Measurements from ENCODE around the gene MLLT3.

The MLLT3 gene

GRCh38 chr9:20307621-20308020 is 314.7 kb downstream of the MLLT3 start:
- TF ChIP-seq POLR2AphosphoS5 (IDR thresholded peaks at IDR 0.05; ENCODE audit: low read depth, low read length) (no peak), FOXP2 (optimal IDR thresholded peaks at IDR 0.05; ENCODE audit: borderline replicate concordance, extremely low read depth, extremely low read length, insufficient read depth) (no peak), SIN3A (IDR thresholded peaks at IDR 0.05; ENCODE audit: borderline replicate concordance, insufficient read depth, low read length) (no peak), REST (IDR thresholded peaks at IDR 0.05; ENCODE audit: insufficient read depth in 1 of 2, low read depth in 2 of 2, low read length in 2 of 2) (no peak), TAF1 (IDR thresholded peaks at IDR 0.05; ENCODE audit: borderline replicate concordance, insufficient read depth, low read length) (no peak)

- TF ChIP-seq FOXP2 (optimal IDR thresholded peaks at IDR 0.05; ENCODE audit: borderline replicate concordance, extremely low read depth, extremely low read length, insufficient read depth) (no peak), REST (IDR thresholded peaks at IDR 0.05; ENCODE audit: insufficient read depth in 1 of 2, low read depth in 2 of 2, low read length in 2 of 2) (no peak), POLR2AphosphoS5 (IDR thresholded peaks at IDR 0.05; ENCODE audit: low read depth, low read length) (no peak), TAF1 (IDR thresholded peaks at IDR 0.05; ENCODE audit: borderline replicate concordance, insufficient read depth, low read length) (no peak), SIN3A (IDR thresholded peaks at IDR 0.05; ENCODE audit: borderline replicate concordance, insufficient read depth, low read length) (no peak)
Measured at GRCh38 chr9:20305452-20305851, 316.8 kb downstream of the MLLT3 start.

- TF ChIP-seq TAF1 (IDR thresholded peaks at IDR 0.05; ENCODE audit: borderline replicate concordance, insufficient read depth, low read length) (no peak), FOXP2 (optimal IDR thresholded peaks at IDR 0.05; ENCODE audit: borderline replicate concordance, extremely low read depth, extremely low read length, insufficient read depth) (no peak), POLR2AphosphoS5 (IDR thresholded peaks at IDR 0.05; ENCODE audit: low read depth, low read length) (no peak), REST (IDR thresholded peaks at IDR 0.05; ENCODE audit: insufficient read depth in 1 of 2, low read depth in 2 of 2, low read length in 2 of 2) (no peak), SIN3A (IDR thresholded peaks at IDR 0.05; ENCODE audit: borderline replicate concordance, insufficient read depth, low read length) (no peak)
Measured at GRCh38 chr9:20303996-20304395, 318.3 kb downstream of the MLLT3 start.

- TF ChIP-seq TAF1 (IDR thresholded peaks at IDR 0.05; ENCODE audit: borderline replicate concordance, insufficient read depth, low read length) (no peak), POLR2AphosphoS5 (IDR thresholded peaks at IDR 0.05; ENCODE audit: low read depth, low read length) (no peak), SIN3A (IDR thresholded peaks at IDR 0.05; ENCODE audit: borderline replicate concordance, insufficient read depth, low read length) (no peak), FOXP2 (optimal IDR thresholded peaks at IDR 0.05; ENCODE audit: borderline replicate concordance, extremely low read depth, extremely low read length, insufficient read depth) (no peak), REST (IDR thresholded peaks at IDR 0.05; ENCODE audit: insufficient read depth in 1 of 2, low read depth in 2 of 2, low read length in 2 of 2) (no peak)
Measured at GRCh38 chr9:20303066-20303465, 319.2 kb downstream of the MLLT3 start.

GRCh38 chr9:20302197-20302596 is 320.1 kb downstream of the MLLT3 start:
- TF ChIP-seq TAF1 (IDR thresholded peaks at IDR 0.05; ENCODE audit: borderline replicate concordance, insufficient read depth, low read length), result no peak
- no peak for TF ChIP-seq REST (IDR thresholded peaks at IDR 0.05; ENCODE audit: insufficient read depth in 1 of 2, low read depth in 2 of 2, low read length in 2 of 2)
- TF ChIP-seq SIN3A (IDR thresholded peaks at IDR 0.05; ENCODE audit: borderline replicate concordance, insufficient read depth, low read length), result no peak
- TF ChIP-seq FOXP2 (optimal IDR thresholded peaks at IDR 0.05; ENCODE audit: borderline replicate concordance, extremely low read depth, extremely low read length, insufficient read depth), result no peak
- TF ChIP-seq POLR2AphosphoS5 (IDR thresholded peaks at IDR 0.05; ENCODE audit: low read depth, low read length), result no peak

All from PFSK-1 (cell line).